ENCODE measurements around the gene AP1G2.
"Not testable (repeated sequence)": the region's sequence is repeated elsewhere in the genome, so short reads cannot be mapped to it uniquely, and the experiment has no call there.

The AP1G2 gene

DNA sequence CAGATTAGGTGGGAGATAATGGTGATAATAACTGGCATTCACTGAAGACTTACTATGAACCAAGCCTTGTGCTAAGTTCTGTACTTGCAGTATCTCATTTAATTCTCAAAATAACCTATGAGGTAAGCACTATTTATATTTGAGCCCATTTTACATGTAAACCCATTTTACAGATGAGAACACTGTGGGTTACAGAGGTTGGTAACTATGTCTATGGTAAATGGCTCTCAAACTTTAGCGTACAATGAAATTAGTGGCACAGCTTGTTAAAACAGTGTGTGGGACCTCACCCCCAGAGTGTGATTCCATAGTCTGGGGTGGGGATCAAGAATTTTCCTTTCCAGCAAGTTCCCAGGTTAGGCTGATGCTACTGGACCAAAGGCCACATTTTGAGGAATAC, 33.2 kb upstream of the AP1G2 start:
- DNase-seq (ENCODE audit: low read depth in 2 of 2) = no peak

DNA sequence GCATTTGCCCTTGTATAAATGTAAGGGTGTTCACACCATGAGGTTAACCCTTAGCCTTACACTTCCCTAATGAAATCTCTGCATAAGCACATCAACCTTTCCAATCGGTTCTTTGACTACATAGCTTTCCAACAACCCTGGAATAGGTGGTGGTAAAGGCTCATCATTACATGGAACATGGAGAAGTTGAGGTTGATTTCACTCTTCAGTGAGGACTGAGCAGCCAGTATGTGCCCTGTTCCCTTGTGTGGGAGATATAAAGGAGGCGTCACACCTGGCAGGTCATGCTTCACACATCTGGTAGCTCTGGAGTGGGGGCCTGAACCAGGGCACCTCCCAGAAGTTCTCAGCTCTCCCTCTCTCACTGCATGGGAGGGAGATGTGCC, 32.7 kb upstream of the AP1G2 start:
- no peak for DNase-seq (ENCODE audit: low read depth in 2 of 2)

DNA sequence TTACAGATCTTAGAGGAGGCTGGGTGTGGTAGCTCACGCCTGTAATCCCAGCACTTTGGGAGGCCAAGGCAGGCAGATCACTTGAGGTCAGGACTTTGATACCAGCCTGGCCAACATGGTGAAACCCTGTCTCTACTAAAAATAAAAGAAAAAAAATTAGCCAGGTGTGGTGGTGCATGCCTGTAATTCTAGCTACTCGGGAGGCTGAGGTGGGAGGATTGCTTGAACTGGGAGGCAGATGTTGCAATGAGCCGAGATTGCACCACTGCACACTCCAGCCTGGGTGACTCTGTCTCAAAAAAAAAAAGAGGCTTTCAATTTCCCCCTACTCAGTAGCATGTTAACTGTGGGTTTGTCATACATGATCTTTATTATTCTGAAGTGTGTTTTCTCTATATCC, 26.6 kb upstream of the AP1G2 start:
- not testable (repeated sequence) for DNase-seq (ENCODE audit: low read depth in 2 of 2)

DNA sequence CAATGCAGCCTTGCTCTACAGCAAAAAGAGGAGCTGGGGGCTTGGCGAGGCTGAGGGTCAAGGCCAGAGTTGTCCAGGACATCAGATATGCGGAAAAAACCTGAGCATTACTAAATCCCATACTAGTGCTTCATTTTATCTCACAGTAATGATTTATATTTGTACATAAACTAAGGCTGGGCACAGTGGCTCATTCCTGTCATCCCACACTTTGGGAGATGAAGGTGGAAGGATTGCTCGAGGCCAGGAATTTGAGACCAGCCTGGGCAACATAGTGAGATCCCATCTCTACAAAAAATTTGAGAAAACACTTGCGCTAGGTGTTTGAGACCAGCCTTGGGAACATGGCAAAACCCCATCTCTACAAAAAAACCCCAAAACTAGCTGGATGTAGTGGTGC, 22.6 kb upstream of the AP1G2 start:
- no peak for DNase-seq (ENCODE audit: low read depth in 2 of 2)

DNA sequence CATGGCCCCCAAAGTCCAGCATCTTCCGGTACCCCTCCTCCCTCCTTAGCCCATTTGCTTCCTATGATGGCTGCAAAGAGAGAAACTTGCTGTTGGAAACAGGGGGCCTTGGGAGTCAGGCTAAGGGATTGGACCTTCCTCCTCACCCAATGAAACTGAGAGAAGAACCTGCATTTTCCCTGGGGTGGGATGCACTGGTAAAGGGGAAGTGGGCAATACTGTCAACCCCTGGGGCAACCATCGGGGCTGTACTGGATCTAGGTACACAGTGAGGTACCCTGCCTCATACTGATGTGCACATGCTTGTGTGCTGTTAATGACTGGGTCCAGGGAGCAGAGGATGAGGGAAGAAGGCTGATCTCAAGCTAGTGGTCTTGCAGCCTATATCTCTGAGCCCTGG, 22.0 kb upstream of the AP1G2 start:
- no peak for DNase-seq (ENCODE audit: low read depth in 2 of 2)

DNA sequence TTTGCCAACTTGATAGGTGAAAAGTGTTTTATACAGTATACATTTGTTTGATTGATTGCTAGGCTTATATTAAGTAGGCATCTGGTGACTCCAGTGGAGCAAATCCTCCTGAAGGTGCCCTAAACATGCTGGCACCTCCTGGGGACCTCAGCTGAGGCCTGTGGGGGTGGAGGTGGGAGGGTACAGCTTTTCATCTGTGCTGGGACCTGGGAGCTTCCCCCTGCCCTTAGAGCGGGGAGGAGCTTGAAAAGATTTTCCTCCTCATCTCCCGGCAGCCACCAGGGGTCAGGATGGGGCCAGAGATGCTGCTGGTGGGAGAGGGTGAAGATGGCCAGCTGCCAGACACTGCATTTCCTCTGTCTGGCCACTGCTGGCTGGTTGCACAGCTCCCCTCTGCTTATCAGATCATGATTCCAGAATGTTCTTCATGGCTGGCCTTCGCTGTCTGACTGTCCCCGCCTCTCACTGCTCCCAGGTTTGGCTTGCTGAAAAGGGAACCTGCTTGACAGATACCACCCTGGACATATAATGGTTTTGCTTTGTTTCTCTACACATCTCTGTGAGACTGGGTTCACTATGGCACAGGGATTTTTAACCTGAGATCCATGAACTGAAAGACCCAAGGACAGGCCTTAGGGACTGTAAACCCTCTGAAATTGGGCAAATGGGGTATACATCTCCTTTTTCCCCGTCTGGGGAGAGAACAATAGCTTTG, 21.4 kb upstream of the AP1G2 start:
- peak; percentile 64 to 72 for DNase-seq (ENCODE audit: low read depth in 2 of 2)

DNA sequence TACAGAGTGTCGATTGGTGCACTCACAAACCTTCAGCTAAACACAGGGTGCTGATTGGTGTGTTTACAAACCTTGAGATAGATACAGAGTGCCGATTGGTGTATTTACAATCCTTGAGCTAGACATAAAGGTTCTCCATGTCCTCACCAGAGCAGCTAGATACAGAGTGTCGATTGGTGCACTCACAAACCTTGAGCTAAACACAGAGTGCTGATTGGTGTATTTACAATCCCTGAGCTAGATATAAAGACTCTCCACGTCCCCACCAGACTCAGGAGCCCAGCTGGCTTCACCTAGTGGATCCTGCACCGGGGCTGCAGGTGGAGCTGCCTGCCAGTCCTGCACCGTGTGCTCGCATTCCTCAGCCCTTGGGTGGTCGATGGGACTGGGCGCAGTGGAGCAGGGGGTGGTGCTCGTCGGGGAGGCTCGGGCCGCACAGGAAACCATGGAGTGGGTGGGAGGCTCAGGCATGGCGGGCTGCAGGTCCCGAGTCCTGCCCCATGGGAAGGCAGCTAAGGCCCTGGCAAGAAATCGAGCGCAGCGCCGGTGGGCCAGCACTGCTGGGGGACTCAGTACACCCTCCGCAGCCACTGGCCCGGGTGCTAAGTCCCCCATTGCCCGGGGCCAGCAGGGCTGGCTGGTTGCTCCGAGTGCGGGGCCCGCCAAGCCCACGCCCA, 17.1 kb upstream of the AP1G2 start:
- DNase-seq (ENCODE audit: low read depth in 2 of 2) = not testable (repeated sequence)

DNA sequence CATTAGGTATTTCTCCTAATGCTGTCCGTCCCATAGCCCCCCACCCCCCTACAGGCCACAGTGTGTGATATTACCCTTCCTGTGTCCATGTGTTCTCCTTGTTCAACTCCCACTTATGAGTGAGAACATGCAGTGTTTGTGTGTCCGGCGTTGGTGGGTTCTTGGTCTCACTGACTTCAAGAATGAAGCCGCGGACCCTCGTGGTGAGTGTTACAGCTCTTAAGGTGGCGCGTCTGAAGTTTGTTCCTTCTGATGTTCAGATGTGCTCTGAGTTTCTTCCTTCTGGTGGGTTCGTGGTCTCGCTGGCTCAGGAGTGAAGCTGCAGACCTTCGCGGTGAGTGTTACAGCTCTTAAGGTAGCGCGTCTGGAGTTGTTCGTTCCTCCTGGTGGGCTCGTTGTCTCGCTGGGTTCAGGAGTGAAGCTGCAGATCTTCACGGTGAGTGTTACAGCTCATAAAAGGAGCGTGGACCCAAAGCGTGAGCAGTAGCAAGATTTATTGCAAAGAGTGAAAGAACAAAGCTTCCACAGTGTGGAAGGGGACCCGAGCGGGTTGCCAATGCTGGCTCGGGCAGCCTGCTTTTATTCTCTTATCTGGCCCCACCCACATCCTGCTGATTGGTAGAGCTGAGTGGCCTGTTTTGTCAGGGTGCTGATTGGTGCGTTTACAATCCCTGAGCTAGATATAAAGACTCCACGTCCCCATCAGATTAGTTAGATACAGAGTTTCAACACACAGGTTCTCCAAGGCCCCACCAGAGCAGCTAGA, 16.4 kb upstream of the AP1G2 start:
- not testable (repeated sequence) for DNase-seq (ENCODE audit: low read depth in 2 of 2)

DNA sequence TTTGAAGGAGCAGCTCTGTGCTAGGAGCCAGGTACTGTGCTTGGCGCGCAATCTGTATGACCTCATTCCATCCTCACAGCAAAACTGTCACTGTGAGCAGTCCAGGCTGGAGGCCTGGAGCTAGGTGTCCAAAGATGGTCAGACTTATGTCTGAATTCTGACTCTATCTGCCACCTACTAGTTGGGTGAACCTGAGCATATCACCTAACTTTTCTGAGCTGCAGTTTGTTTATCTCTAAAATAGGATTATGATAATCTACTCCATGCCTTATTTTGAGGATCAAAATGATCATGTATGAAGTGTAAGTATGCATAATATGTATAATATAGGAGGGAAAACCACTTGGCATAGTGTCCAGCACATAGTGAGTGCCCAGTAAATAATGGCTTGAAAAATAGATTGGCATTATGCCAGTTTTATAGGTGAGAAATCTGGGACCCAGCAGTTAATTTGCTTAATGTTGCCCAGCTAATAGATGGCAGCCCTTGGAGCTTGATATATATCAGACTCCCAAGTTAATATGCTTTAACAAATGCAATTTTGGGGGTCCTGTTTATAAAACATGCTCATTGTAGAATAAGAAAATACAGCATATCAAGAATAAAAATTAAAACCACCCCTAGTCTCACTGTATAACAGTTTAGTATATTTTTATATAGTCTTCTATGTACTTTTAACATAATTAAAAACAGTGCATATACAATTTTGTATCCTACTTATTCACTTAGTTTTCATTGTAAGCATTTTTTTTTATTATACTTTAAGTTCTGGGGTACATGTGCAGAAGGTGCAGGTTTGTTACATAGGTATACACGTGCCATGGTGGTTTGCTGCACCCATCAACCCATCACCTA, 15.5 kb upstream of the AP1G2 start:
- DNase-seq (ENCODE audit: low read depth in 2 of 2) = no peak

DNA sequence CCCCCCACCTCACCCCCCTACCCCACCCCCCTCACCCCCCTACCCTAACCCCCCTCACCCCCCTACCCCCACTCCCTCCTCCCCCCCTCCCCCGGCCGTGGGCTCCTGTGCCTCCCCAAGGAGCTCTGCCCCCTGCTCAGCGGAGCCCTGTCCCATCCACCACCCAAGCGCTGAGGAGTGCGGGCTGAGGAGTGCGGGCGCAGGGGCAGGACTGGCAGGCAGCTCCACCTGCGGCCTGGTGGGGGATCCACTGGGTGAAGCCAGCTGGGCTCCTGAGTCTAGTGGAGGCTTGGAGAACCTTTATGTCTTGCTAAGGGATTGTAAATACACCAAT, 13.3 kb upstream of the AP1G2 start:
- no peak for DNase-seq (ENCODE audit: low read depth in 2 of 2)

DNA sequence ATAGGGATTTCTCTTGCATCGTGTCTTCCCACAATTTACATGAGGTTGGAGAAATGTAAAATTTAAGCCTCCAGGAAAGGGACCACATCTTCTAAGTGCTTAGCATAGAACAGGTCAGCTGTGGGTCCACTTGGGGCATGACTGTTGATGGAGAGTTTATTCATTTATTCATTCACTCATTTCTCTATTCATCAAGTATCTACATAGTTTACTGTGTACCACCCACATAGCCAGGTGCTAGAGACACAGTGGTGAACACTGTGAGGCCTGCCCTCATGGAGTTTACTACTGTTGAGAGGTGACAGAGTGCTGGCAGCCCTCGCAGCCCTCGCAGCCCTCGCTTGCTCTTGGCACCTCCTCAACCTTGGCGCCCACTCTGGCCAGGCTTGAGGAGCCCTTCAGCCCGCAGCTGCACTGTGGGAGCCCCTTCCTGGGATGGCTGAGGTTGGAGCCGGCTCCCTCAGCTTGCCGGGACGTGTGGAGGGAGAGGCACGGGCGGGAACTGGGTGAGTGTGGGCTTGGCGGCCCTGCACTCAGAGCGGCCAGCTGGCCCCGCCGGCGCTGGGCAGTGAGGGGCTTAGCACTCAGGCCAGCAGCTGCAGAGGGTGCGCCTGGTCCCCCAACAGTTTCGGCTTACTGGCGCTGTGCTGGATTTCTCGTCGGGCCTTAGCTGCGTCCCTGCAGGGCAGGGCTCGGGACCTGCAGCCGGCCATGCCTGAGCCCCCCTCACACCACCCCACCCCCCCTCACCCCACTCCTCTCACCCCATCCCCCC, 12.7 kb upstream of the AP1G2 start:
- no peak for DNase-seq (ENCODE audit: low read depth in 2 of 2)

DNA sequence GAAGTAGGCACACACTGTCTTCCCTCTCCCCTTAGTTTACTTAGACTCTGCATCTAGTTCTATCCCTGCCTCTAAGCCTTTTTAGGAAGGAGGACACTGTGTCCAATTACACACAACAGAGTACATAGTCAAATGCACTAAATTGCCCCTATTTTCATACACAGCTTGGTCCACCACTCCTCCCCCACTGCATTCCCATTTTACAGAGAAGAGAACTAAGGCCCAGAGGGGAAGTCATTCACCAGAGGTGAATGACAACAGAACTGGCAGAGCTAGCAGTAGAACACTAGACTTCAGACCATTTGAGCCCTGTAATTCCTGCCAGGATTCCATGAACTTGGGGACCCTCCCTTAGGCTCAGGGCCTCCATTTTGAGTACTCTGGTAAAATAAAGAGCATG, 12.1 kb upstream of the AP1G2 start:
- no peak for DNase-seq (ENCODE audit: low read depth in 2 of 2)

DNA sequence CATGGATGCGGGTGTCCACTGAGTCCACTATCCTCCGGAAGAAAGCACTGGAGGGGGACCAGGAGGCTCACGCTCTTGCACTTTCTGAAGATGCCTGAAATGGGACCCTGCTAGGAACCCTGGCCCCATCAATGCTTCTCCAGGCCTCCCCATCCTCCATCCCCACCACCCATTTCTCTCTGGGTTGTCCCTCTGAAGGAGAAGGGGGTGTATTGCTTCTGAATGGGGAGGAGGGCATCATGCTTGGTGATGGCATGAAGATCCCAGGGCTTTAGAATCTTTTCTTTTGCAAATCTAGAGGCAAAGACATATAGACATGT, 11.7 kb upstream of the AP1G2 start:
- no peak for DNase-seq (ENCODE audit: low read depth in 2 of 2)

DNA sequence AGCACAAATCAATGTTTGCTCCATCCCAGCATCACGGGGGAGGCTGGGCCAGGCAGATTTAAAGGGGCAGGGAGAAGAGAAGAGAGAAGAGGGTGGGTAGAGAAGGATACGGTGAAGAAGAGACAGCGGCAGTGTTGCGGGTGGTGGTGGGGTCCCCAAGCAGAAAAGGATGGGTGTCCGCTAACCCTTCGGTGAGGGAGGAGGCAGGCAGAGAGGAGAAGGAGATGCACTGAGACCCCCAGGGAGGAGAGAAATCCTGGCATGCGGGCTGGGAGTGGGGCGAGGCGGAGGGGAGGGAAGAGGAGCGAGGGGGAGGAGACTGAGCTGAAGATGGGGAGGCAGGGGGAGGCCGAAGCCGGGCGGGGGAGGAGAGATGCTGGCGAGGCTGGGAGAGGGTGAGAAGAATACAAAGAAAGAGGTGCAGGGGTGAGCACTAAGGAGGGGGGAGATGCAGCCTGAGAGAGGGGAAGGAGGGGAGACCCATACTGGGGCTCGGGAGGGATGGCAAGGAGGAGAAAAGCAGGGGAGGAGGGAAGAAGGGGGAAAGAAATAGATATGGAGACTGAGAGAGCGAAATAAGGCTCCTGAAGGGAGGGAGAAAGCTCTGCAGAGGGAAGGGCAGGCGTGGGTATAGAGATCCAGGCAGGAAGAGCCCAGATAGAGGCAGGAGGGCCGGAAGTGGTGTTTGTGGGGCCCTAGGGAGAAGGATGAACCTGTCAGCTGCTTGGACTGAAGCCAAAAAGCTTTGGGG, 11.1 kb upstream of the AP1G2 start, which contains the start of gene JPH4:
TSS of gene JPH4 (minus strand) at position 231 of the 751 bp plus-strand sequence. CDS start 1,337 bp downstream, outside the sequence.
- DNase-seq (ENCODE audit: low read depth in 2 of 2) = no peak

DNA sequence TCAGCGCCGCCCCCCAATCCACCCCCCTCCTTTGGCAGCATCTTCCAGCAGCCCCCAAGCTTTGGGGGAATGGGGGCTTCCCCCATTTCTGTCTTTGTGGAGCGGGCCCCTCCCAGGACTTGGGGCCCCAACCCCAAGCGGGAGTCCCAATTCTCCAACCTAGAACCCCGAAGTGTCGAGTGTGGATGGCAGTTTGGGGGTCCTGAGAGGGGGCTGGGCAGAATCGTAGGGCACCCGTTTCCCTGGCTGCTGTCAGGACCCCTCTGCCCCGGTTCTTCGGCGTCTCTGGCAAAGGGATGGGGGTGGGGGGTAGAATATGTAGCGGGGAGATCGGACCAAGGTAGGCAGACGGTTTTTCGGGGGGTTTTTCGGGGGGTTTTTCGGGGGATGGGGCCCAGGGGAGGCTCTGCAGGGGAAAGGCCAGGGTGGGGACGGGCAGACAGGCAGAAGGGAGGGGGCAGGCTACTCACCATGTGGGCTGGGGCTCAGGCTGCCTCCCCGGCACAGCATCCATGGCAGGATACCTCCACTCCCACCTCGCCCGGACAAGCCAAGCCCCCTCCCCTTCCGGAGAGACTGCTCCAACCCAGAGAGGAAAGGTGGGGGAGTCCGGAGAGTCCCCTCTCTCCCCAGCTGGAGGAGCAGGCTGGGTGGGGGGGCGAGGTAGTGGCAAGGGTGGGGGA, 10.3 kb upstream of the AP1G2 start:
- DNase-seq (ENCODE audit: low read depth in 2 of 2) = no peak

DNA sequence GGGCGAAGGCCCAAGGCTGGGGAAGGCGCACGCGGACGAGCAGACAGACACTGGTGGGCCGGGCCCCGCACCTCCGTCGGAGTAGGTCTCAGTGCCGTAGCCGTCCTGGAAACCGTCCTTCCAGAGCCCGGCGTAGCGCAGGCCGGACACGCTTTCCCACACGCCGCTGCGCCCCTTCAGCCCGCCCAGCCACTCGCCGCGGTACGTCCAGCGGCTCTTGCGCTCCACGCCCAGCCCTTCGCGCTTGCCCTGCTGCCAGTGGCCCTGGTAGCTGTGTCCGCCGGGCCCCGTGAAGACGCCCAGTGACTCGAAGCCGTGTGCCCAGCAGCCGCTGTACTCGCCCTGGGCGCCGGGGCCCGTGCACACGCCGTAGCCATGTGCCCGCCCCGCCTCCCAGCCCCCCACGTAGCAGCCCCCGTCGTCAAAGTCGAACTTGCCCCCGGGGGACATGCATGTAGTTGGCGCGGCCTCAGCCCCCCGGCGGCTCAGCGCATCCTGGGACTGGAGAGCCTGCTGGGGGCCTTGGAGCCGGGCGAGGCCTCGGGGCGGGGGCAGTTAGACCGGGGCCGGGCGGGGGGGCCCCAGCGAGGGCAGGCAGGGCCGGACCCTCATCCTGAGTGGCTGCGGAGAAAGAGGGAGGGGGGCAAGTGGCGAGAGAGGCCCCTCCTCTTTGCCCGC, 9.6 kb upstream of the AP1G2 start:
- no peak for DNase-seq (ENCODE audit: low read depth in 2 of 2)

DNA sequence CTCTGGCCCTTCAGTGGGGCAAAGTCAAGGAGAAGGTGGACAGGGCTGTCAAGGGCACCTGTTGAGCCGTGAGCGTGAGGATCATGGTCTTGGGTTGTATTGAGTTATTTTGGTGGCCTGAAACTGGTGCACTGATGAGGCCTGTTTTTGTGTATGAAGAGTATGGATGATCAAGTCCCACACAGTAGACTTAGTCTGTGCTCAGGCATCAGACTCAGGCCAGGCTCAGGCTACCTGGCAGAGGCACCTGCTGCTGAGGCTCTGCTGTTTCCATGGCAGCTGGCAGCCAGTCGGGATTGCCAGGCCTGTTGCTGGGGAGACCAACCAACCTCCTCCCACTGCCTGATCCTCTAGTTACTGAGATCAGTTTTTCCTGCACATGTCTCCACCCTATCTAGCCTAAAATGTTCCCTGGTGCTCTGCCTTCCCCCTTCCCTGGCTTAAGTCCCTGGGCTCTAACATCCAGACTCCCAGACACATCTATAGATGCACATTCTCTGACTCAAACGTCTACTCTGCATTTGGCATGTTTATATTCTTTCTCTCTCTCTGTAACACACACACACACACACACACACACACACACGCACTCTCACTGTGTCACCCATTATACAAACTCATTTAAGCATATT, 5.9 kb upstream of the AP1G2 start:
- DNase-seq (ENCODE audit: low read depth in 2 of 2) = no peak

DNA sequence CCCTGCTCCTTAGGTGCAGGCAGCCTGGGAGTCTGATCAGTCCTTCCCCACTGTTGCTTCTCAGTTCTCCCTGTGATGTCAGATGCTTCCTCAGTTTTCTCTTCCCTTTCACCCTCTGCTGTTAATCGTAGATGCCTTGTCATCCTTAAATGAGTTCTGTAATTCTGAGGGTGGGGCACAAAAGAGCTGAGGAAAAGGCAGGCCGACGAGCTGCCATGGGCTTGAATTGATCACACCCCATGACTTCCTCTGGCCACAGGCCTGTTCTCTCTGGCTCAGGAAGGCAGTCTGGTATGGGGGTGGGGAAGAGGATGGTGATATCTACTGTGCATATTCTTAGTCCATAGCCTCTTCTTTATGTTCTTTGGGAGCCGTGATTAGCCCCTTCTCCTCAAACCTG, 5.2 kb upstream of the AP1G2 start:
- no peak for DNase-seq (ENCODE audit: low read depth in 2 of 2)

DNA sequence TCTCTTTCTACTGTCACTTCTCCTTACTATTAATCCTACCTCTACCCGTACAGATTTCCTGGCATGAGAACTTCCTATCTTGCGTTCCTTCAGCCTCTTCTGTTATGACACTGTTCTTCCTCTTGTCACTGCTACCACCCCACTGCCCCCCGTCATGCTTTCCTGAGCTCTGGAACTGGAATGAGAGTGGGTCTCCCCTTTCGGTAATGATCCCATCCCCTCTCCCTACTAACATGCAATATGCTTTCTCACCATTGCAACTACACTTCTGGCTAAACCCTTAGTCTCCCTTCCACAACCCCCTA, 4.9 kb upstream of the AP1G2 start:
- DNase-seq (ENCODE audit: low read depth in 2 of 2) = no peak
